ENCODE measurements around the gene RSPH1.

The RSPH1 gene

GRCh38 chr21:42443181-42443785, 52.7 kb downstream of the RSPH1 start:
- DNase-seq, result no peak

GRCh38 chr21:42441963-42442362, 54.1 kb downstream of the RSPH1 start:
- DNase-seq, result no peak

GRCh38 chr21:42440187-42440792, 55.7 kb downstream of the RSPH1 start:
- no peak for DNase-seq

GRCh38 chr21:42439284-42440186, 56.5 kb downstream of the RSPH1 start:
- no peak for DNase-seq

GRCh38 chr21:42438316-42439205, 57.5 kb downstream of the RSPH1 start:
- no peak for DNase-seq

GRCh38 chr21:42437786-42438185, 58.2 kb downstream of the RSPH1 start:
- DNase-seq, result no peak

GRCh38 chr21:42436914-42437313, 59.1 kb downstream of the RSPH1 start:
- DNase-seq, result no peak

- no peak for DNase-seq
These were observed 60.2 kb downstream of the RSPH1 start for GRCh38 chr21:42435833-42436232.

- no peak for DNase-seq
These were observed 60.6 kb downstream of the RSPH1 start for GRCh38 chr21:42435401-42435800.

GRCh38 chr21:42434884-42435283, 61.1 kb downstream of the RSPH1 start:
- no peak for DNase-seq

GRCh38 chr21:42433946-42434551, 62.0 kb downstream of the RSPH1 start:
- no peak for DNase-seq

- no peak for DNase-seq
These were observed 63.3 kb downstream of the RSPH1 start for GRCh38 chr21:42432695-42433094.

- no peak for DNase-seq
These were observed 64.8 kb downstream of the RSPH1 start for GRCh38 chr21:42431196-42431595.

GRCh38 chr21:42430521-42430920, 65.5 kb downstream of the RSPH1 start:
- DNase-seq, result no peak

- DNase-seq, result no peak
These were observed 66.2 kb downstream of the RSPH1 start for GRCh38 chr21:42429856-42430255.

- no peak for DNase-seq
These were observed 67.0 kb downstream of the RSPH1 start for GRCh38 chr21:42429021-42429420.

- DNase-seq, result no peak
These were observed 68.1 kb downstream of the RSPH1 start for GRCh38 chr21:42427809-42428419.

GRCh38 chr21:42426876-42427480, 69.0 kb downstream of the RSPH1 start:
- DNase-seq, result no peak

GRCh38 chr21:42426424-42426823, 69.6 kb downstream of the RSPH1 start:
- no peak for DNase-seq

- peak; percentile 68 for DNase-seq
These were observed 70.4 kb downstream of the RSPH1 start for GRCh38 chr21:42425591-42425990.

GRCh38 chr21:42424914-42425541, 71.0 kb downstream of the RSPH1 start:
- DNase-seq, result no peak

Data from NCI-H526 treated with DMSO at 0.1 percent for 48 hours (cell line).